Spleen (tissue), 11 donors: ENCODE results near the gene POLQ. TPM values are rescaled to one million over a fixed set of nuclear protein-coding genes. Genes with fewer than 3 reads are reported as not detected.

ENCODE experiments used
- DNase-seq: peaks from one replicate; pipeline ENCODE4 v3.0.0-alpha.2; 2020
- H3K27ac ChIP-seq, 8 donors: fragments of 200-600 bp; sonication (generic) in 7 of 8; 1 replicate in 4 of 8; 2 replicates in 4 of 8; pipeline versions ENCODE4 v1.5.0 to v1.8.0; 2016 to 2021; ENCODE audit warnings: inconsistent platforms in 4 of 8, mild to moderate bottlenecking in 4 of 8, moderate library complexity in 1 of 8
- H3K27me3 ChIP-seq, 7 donors: fragments of 200-600 bp; sonication (generic) in 6 of 7; replicated peaks in 1 of 7; 1 replicate in 4 of 7; 2 replicates in 3 of 7; pipeline versions ENCODE4 v1.5.0 to v1.8.0; 2016 to 2021; ENCODE audit warnings: inconsistent platforms in 3 of 7, mild to moderate bottlenecking in 1 of 7
- H3K36me3 ChIP-seq, 6 donors: fragments of 200-600 bp; sonication (generic) in 5 of 6; 1 replicate in 4 of 6; 2 replicates in 2 of 6; pipeline versions ENCODE4 v1.5.0 to v1.8.0; 2016 to 2021; ENCODE audit warnings: inconsistent platforms in 2 of 6
- H3K4me1 ChIP-seq, 6 donors: fragments of 200-600 bp; sonication (generic) in 5 of 6; 1 replicate in 3 of 6; 2 replicates in 3 of 6; pipeline versions ENCODE4 v1.5.0 to v1.8.0; 2016 to 2021; ENCODE audit warnings: inconsistent platforms in 3 of 6
- H3K4me3 ChIP-seq, 8 donors: fragments of 200-600 bp; sonication (generic) in 7 of 8; 1 replicate in 4 of 8; 2 replicates in 4 of 8; pipeline versions ENCODE4 v1.5.0 to v1.8.0; 2016 to 2021; ENCODE audit warnings: inconsistent platforms in 4 of 8, mild to moderate bottlenecking in 4 of 8, moderate library complexity in 2 of 8
- H3K9me3 ChIP-seq, 8 donors: fragments of 200-600 bp; sonication (generic) in 7 of 8; 1 replicate in 4 of 8; 2 replicates in 4 of 8; pipeline versions ENCODE4 v1.5.0 to v1.8.0; 2016 to 2021; ENCODE audit warnings: inconsistent platforms in 4 of 8
- POLR2A ChIP-seq, 3 donors: fragments of 450-650 bp; IDR thresholded peaks; one replicate each; pipeline ENCODE4 v1.5.1; 2017; ENCODE audit warnings: antibody characterized with exemption in 3 of 3, mild to moderate bottlenecking in 1 of 3
- POLR2AphosphoS5 ChIP-seq, 3 donors: sonication (generic); formaldehyde crosslinking; IDR thresholded peaks; one replicate each; pipeline ENCODE4 v1.5.1; 2017; ENCODE audit warnings: antibody characterized with exemption in 3 of 3
- WGBS, 5 donors: extraction: QIAGEN DNeasy Blood & Tissue Kit in 3 of 5; methylation state at CpG; one replicate each; pipeline versions ENCODE4 v1.1.5 to v1.1.7; 2013 to 2018; 5-methylcytosine and 5-hydroxymethylcytosine counted together
- intact Hi-C: fragments of 100-400 bp; cut with DNase I; formaldehyde crosslinking; loops from one replicate; pipeline ENCODE4 v1.15.0; 2023; ENCODE audit warnings: low total_unique reads
- polyA plus RNA-seq, 3 donors: library from polyadenylated mRNA; stranded (reverse); fragments of 200-250 nt; gene quantifications; one replicate each; pipeline ENCODE4 v1.2.1, GENCODE V29; 2013
- total RNA-seq, 7 donors: library from RNA; depleted of rRNA in 3 of 7; stranded (reverse); fragments of >200 nt in 3 of 7; fragmentation: NEBNext Ultra II Directional in 4 of 7; extraction: Animal tissue kit (Norgen Biotek cat#: 25700) in 4 of 7; gene quantifications; one replicate each; pipeline versions ENCODE4 v1.1.0 to v1.2.1, GENCODE V29; 2016 to 2021
- TF ChIP-seq, protein P1 (sequence below), 11 experiments: fragments of 200-600 bp in 7 of 11; fragments of 450-650 bp in 4 of 11; sonication (generic) in 4 of 11; IDR thresholded peaks in 8 of 11; conservative IDR thresholded peaks in 3 of 11; 1 replicate in 7 of 11; 2 replicates in 4 of 11; pipeline versions ENCODE4 v1.4.0 to v1.8.0; 2016 to 2021; ENCODE audit warnings: antibody characterized with exemption in 11 of 11, inconsistent platforms in 4 of 11, mild to moderate bottlenecking in 1 of 11
- donor health status: healthy with polysubstance abuse.
- donor health status: DM: no; HTN: no; CAD: no; lungs with moderate emphysema.
- donor health status: DM: no; HTN: no; CAD: no.
- donor health status: Bipolar disorder and iron deficiency.
- donor health status: healthy.
- donor health status: DM: no; HTN: no; CAD: no.
- donor health status: DM: yes; HTN: yes; CAD: no.

The POLQ gene
- total and polyA plus RNA-seq, 10 donors, result 0.50 to 4.7 (median 1.6) TPM

GRCh38 chr3:121490161-121490560, 55.6 kb downstream of the POLQ start:
- Histone ChIP-seq H3K27me3 (no peaks in the 10 kb centered on the region), H3K9me3 (no peaks in the 10 kb centered on the region), H3K4me3 (no peak overlapping the region), H3K27ac (no peak overlapping the region), H3K36me3 (peaks cover 0 to 50% (median 0%) of the 10 kb centered on the region in 6 donors), H3K4me1 (no peaks in the 10 kb centered on the region)
- DNase-seq, result no peak
- WGBS, 5 donors, result 63 to 91% (median 73%) methylated on average over 6 of the region's 6 CpGs
- intact Hi-C loops, result no loop called here
- TF ChIP-seq, protein P1, sequence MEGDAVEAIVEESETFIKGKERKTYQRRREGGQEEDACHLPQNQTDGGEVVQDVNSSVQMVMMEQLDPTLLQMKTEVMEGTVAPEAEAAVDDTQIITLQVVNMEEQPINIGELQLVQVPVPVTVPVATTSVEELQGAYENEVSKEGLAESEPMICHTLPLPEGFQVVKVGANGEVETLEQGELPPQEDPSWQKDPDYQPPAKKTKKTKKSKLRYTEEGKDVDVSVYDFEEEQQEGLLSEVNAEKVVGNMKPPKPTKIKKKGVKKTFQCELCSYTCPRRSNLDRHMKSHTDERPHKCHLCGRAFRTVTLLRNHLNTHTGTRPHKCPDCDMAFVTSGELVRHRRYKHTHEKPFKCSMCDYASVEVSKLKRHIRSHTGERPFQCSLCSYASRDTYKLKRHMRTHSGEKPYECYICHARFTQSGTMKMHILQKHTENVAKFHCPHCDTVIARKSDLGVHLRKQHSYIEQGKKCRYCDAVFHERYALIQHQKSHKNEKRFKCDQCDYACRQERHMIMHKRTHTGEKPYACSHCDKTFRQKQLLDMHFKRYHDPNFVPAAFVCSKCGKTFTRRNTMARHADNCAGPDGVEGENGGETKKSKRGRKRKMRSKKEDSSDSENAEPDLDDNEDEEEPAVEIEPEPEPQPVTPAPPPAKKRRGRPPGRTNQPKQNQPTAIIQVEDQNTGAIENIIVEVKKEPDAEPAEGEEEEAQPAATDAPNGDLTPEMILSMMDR (IDR thresholded peaks at IDR 0.05 in 8 of 11, conservative IDR thresholded peaks at IDR 0.05 in 3 of 11), result no peak
- no peak for TF ChIP-seq POLR2AphosphoS5 (IDR thresholded peaks at IDR 0.05)
- no peak for TF ChIP-seq POLR2A (IDR thresholded peaks at IDR 0.05)

DNA sequence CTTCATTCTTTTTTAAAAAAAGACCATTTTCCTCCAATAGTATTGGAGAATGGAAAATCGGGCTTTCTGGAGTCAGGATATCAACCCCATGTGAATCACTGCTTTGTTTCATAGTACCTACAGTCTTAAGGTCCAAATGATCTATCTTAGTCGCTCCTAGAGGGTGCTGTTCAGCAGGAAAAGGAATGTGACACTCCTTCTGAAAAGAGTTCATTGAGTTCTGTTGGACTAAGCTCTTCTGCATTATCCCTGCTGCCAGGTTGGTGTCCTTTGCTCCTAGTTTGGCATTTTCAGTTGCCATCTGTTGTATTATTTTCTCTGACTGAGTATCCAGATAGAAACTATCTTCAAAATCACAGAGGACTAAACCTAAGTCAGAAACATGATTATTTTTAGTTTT, 57.2 kb downstream of the POLQ start:
- H3K4me1 ChIP-seq, result no peaks in the 10 kb centered on the region
- WGBS, 5 donors, result 87 to 98% (median 94%) methylated on average over 2 of the region's 2 CpGs
- peaks cover 0 to 45% (median 0%) of the 10 kb centered on the region in 6 donors for H3K36me3 ChIP-seq
- no peak overlapping the region for H3K4me3 ChIP-seq
- H3K27me3 ChIP-seq, result no peaks in the 10 kb centered on the region
- TF ChIP-seq, protein P1 (IDR thresholded peaks at IDR 0.05 in 8 of 11, conservative IDR thresholded peaks at IDR 0.05 in 3 of 11), result no peak
- TF ChIP-seq POLR2A (IDR thresholded peaks at IDR 0.05) (no peak), POLR2AphosphoS5 (IDR thresholded peaks at IDR 0.05) (no peak)
- no peak overlapping the region for H3K27ac ChIP-seq
- H3K9me3 ChIP-seq, result no peaks in the 10 kb centered on the region
- intact Hi-C loops, result no loop called here
- DNase-seq, result no peak

DNA sequence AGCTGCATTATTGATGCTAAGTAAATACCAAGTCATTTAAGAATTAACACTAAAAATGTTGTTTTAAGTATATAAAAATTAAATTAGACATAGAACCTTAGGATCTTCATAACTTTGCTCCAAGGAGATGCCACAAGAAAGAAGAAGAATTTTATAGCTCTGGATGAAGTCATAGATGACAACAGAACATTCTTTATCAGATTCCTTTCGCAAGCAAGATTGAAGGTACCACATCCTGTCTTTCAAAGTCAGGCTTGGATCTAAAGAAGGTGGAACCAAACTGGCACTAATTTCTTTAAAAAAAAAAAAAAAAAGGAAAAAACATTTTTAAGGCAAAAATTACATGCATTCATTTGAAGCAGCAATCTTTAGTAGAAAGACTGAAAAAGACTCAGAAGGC, 62.5 kb downstream of the POLQ start:
- no peaks in the 10 kb centered on the region for H3K4me1 ChIP-seq
- DNase-seq, result no peak
- H3K36me3 ChIP-seq, result peaks cover 0 to 32% (median 0%) of the 10 kb centered on the region in 6 donors
- H3K27ac ChIP-seq, result no peak overlapping the region
- no peaks in the 10 kb centered on the region for H3K9me3 ChIP-seq
- WGBS, 5 donors, result 82 to 92% (median 85%) methylated on average over 1 of the region's 1 CpG
- H3K4me3 ChIP-seq, result no peak overlapping the region
- intact Hi-C loops, result no loop called here
- H3K27me3 ChIP-seq, result no peaks in the 10 kb centered on the region
- TF ChIP-seq POLR2A (IDR thresholded peaks at IDR 0.05), result no peak
- TF ChIP-seq, protein P1 (IDR thresholded peaks at IDR 0.05 in 8 of 11, conservative IDR thresholded peaks at IDR 0.05 in 3 of 11), result no peak
- no peak for TF ChIP-seq POLR2AphosphoS5 (IDR thresholded peaks at IDR 0.05)

GRCh38 chr3:121482660-121483059, 63.1 kb downstream of the POLQ start:
- WGBS, 5 donors, result 87 to 97% (median 93%) methylated on average over 1 of the region's 1 CpG
- no peak overlapping the region for H3K4me3 ChIP-seq
- TF ChIP-seq POLR2A (IDR thresholded peaks at IDR 0.05) (no peak), POLR2AphosphoS5 (IDR thresholded peaks at IDR 0.05) (no peak)
- TF ChIP-seq, protein P1 (IDR thresholded peaks at IDR 0.05 in 8 of 11, conservative IDR thresholded peaks at IDR 0.05 in 3 of 11), result no peak
- no peaks in the 10 kb centered on the region for H3K27me3 ChIP-seq
- DNase-seq, result no peak
- no peaks in the 10 kb centered on the region for H3K4me1 ChIP-seq
- H3K27ac ChIP-seq, result no peak overlapping the region
- no peaks in the 10 kb centered on the region for H3K9me3 ChIP-seq
- intact Hi-C loops, result no loop called here
- peaks cover 0 to 31% (median 0%) of the 10 kb centered on the region in 6 donors for H3K36me3 ChIP-seq
